Activated CD8-positive, alpha-beta T cell treated with anti-CD3 and anti-CD28 coated beads, Interleukin-2, amount 10 ng/mL, durations not matched to agents 7 days and 5 days (primary cell): ENCODE measurements around the gene CYP2U1. TPM values are rescaled to one million over a fixed set of nuclear protein-coding genes. Genes with fewer than 3 reads are reported as not detected.
A peak's percentile ranks its signal among the peaks of the same experiment; 100 is the strongest.
"Not testable (repeated sequence)": the region's sequence is repeated elsewhere in the genome, so short reads cannot be mapped to it uniquely, and the experiment has no call there.

ENCODE experiments used
- ATAC-seq: fragments of 150-1000 bp; cut with Tn5 transposase; one replicate; pipeline ENCODE4 v1.10.0; 2021; ENCODE audit warnings: moderate library complexity
- CTCF ChIA-PET: fragments of 350-600 bp; sonication (Branson Sonifier 250); formaldehyde crosslinking; loops from one replicate; lab custom pipeline; 2021; ENCODE audit warnings: antibody characterized with exemption; lab: Charles Lee
- POLR2A ChIA-PET: fragments of 350-600 bp; sonication (Branson Sonifier 250); formaldehyde crosslinking; loops from one replicate; lab custom pipeline; 2021; ENCODE audit warnings: antibody characterized with exemption; lab: Charles Lee
- DNase-seq: peaks from one replicate; pipeline ENCODE4 v3.0.0-alpha.2; 2020
- H3K27ac Mint-ChIP-seq: one replicate; pipeline ENCODE4 v1.8.0; 2021; ENCODE audit warnings: mild to moderate bottlenecking, mixed read lengths
- H3K27me3 Mint-ChIP-seq: one replicate; pipeline ENCODE4 v1.8.0; 2021; ENCODE audit warnings: low read depth, mixed read lengths
- H3K36me3 Mint-ChIP-seq: one replicate; pipeline ENCODE4 v1.8.0; 2021; ENCODE audit warnings: low read depth, mixed read lengths
- H3K4me1 Mint-ChIP-seq: one replicate; pipeline ENCODE4 v1.8.0; 2021; ENCODE audit warnings: low read depth, mixed read lengths
- H3K4me3 Mint-ChIP-seq: one replicate; pipeline ENCODE4 v1.8.0; 2021; ENCODE audit warnings: mild to moderate bottlenecking, mixed read lengths
- H3K9me3 Mint-ChIP-seq: one replicate; pipeline ENCODE4 v1.8.0; 2022; ENCODE audit warnings: mixed read lengths; ENCODE audit not compliant: insufficient read depth
- total RNA-seq, 2 experiments: library from RNA; stranded (reverse); gene quantifications; one replicate each; pipeline ENCODE4 v1.2.3, GENCODE V29; 2021

CYP2U1 gene
- total RNA-seq, 2 experiments from 2014 or later = 2.9 to 3.3 TPM

DNA sequence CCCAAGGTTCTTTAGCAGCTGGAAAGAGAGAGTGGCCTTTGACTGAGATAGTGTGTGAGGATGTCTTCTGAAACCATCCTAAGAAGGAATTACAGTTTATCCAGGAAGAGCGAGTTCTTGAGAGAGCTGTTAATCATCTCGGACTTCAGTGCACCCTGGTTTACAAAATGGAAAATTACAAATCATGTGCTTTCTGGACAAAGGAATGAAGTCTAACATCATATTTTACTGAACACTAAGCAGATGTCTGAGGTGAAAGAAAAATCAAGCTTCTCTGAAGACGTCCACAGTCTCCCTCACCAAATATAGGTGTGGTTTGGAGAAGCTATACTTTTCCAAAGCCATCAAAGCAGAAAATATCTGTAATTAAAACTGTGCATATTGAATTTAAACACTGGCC is 30.8 kb upstream of the CYP2U1 start:
- ATAC-seq (no peak), DNase-seq (no peak)
- Mint-ChIP-seq H3K9me3 (no peaks in the 10 kb centered on the region), H3K27me3 (peaks cover 24% of the 10 kb centered on the region), H3K27ac (no peak overlapping the region), H3K4me1 (no peaks in the 10 kb centered on the region), H3K36me3 (no peaks in the 10 kb centered on the region), H3K4me3 (no peak overlapping the region)
- ChIA-PET POLR2A (interaction anchor here (0.6 kb wide), 1 partner anchor 322 kb away, joined by 4 read pairs; no protein-coding TSS in a partner anchor), CTCF (interaction anchor here (1.7 kb wide), 1 partner anchor 12 kb away, joined by 10 read pairs; no protein-coding TSS in a partner anchor)

DNA sequence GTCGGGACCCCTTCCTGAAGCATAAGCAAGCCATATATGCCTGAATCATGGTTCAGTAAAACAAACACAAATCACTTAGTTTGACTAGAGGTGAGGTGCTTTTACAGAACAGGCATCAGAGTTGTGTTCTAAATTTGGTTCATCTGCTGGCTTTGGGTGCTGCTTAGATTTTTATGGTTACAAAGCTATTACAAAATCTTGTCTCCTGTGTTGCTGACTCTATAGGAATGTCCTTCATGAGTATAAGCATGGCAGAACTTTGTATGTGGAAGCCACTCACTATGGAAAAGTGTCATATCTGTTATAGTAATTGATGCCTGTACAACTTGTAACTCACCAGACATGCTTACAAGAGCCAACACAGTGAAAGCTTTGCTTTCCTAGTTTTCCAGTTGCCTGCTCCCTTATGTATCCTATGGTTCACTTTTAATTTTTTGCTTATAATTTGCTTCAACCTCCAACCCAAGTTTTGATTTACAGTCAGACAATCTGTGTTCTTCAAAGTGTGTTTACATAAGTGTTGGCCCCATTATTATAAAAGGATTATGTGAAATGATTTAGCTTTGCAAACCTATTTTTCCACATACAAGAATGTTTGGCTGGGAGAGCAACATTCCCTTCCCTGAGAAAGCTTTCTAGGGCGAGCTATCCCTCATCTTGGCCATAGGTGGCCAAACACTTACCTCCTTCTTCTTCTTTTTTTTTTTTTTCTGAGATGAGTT is 30.0 kb upstream of the CYP2U1 start:
- H3K4me3 Mint-ChIP-seq = no peak overlapping the region
- ATAC-seq (no peak), DNase-seq (no peak)
- H3K27ac Mint-ChIP-seq = no peak overlapping the region
- ChIA-PET POLR2A (interaction anchor here (0.6 kb wide), 2 partner anchors 323 to 1446 kb away, joined by 4 read pairs; no protein-coding TSS in a partner anchor), CTCF (interaction anchor here (0.8 to 1.7 kb wide), 2 partner anchors 11 to 143 kb away, joined by 4 to 10 read pairs; no protein-coding TSS in a partner anchor)
- H3K4me1 Mint-ChIP-seq = no peaks in the 10 kb centered on the region
- peaks cover 19% of the 10 kb centered on the region for H3K27me3 Mint-ChIP-seq
- H3K36me3 Mint-ChIP-seq = no peaks in the 10 kb centered on the region
- no peaks in the 10 kb centered on the region for H3K9me3 Mint-ChIP-seq

DNA sequence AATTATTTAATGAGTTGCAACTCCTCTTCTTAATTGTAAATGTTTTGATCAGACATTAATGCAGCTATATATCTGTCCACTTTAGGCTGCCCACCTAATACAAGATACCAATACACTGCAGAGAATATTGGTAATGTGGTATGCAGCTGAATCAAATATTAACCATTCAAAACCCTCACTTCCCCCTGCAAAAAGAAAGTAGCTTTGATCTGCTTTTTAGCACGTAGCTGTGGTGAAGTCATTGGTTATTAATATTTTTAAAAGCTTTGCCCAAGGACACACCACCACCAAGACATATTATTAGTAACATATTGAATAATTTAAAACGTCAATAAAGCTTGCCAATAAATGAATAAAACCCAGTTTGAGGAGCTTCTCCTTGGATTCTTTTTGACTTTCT is 28.6 kb upstream of the CYP2U1 start:
- H3K4me3 Mint-ChIP-seq = no peak overlapping the region
- H3K27me3 Mint-ChIP-seq = peaks cover 13% of the 10 kb centered on the region
- ATAC-seq (no peak), DNase-seq (no peak)
- ChIA-PET POLR2A (no interaction called here), CTCF (interaction anchor here (0.7 kb wide), 1 partner anchor 10 kb away, joined by 3 read pairs; no protein-coding TSS in a partner anchor)
- H3K4me1 Mint-ChIP-seq = no peaks in the 10 kb centered on the region
- no peaks in the 10 kb centered on the region for H3K9me3 Mint-ChIP-seq
- H3K36me3 Mint-ChIP-seq = no peaks in the 10 kb centered on the region
- H3K27ac Mint-ChIP-seq = no peak overlapping the region

DNA sequence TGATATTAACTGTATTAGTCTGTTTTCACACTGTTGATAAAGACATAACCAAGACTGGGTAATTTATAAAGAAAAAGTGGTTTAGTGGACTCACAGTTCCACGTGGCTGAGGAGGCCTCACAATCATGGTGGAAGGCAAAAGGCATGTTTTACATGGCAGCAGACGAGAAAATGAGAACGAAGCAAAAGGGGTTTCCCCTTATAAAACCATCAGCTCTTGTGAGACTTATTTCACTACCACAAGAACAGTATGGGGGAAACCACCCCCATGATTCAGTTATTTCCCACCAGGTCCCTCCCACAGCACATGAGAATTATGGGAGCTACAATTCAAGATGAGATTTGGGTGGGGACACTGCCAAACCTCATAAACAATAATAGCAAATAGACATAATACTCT is 26.3 kb upstream of the CYP2U1 start:
- DNase-seq = not testable (repeated sequence)

DNA sequence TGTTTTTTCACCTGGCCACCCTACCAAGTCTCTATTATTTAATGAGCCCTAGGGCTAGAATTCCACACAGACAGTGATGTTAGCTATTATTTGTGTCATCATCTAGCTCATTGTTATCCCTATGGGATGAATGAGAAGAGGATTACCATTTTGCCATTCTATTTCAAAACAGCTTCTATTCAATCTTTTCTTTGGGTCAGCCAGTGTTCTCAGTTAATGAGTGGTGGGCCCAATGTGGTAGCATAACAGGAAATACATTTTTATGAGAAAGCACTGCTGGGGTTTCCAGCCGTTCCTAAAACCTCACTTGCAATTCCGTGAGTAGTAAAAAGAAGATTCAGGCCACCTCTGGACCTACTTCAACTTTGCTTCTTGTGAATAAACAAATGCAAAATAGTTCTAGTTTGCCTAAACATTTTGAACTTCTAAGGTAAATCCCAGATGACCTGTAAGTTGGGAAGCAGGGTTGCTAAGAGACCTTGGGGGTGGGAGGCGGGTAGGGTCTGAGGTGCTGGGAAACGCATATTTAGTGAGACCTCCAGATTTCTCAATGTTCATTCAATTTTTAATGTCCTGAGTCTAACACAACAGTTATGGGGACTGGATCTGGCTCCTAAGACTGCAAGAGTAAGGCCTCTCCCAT is 24.8 kb upstream of the CYP2U1 start:
- CTCF ChIA-PET = no interaction called here
- Mint-ChIP-seq H3K36me3 (no peaks in the 10 kb centered on the region), H3K27me3 (no peaks in the 10 kb centered on the region), H3K4me1 (no peaks in the 10 kb centered on the region), H3K27ac (no peak overlapping the region), H3K4me3 (no peak overlapping the region), H3K9me3 (no peaks in the 10 kb centered on the region)
- no peak for ATAC-seq
- POLR2A ChIA-PET = no interaction called here
- no peak for DNase-seq

More for the DNA sequence above, 26.3 kb upstream of the CYP2U1 start:
- H3K27me3 Mint-ChIP-seq, H3K4me3 Mint-ChIP-seq, H3K9me3 Mint-ChIP-seq, H3K36me3 Mint-ChIP-seq, H3K4me1 Mint-ChIP-seq, ATAC-seq, POLR2A ChIA-PET, H3K27ac Mint-ChIP-seq: not testable (repeated sequence)
- CTCF ChIA-PET = interaction anchor here (1.6 kb wide), 1 partner anchor 8 kb away, joined by 4 read pairs; no protein-coding TSS in a partner anchor

DNA sequence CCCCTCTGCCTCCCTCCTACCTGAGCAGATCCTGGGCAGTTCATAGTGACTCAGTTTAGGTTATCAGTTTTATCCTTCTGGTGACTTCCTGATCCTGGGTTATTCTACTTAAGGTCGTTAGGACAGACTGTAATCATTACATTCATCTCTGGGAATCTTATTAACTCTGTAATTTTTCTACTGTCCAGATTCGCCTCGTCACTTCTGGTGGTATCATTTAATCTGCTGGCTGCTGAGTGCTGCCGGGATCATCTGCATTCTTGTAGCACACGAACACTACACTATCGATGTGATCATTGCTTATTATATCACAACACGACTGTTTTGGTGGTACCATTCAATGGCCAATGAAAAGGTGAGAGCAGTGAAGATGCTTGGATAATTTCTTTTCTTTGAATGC is 23.0 kb upstream of the CYP2U1 start:
- POLR2A ChIA-PET = no interaction called here
- Mint-ChIP-seq H3K27me3 (no peaks in the 10 kb centered on the region), H3K36me3 (no peaks in the 10 kb centered on the region), H3K4me1 (no peaks in the 10 kb centered on the region), H3K27ac (no peak overlapping the region), H3K9me3 (no peaks in the 10 kb centered on the region), H3K4me3 (no peak overlapping the region)
- CTCF ChIA-PET = no interaction called here
- ATAC-seq (no peak), DNase-seq (no peak)

DNA sequence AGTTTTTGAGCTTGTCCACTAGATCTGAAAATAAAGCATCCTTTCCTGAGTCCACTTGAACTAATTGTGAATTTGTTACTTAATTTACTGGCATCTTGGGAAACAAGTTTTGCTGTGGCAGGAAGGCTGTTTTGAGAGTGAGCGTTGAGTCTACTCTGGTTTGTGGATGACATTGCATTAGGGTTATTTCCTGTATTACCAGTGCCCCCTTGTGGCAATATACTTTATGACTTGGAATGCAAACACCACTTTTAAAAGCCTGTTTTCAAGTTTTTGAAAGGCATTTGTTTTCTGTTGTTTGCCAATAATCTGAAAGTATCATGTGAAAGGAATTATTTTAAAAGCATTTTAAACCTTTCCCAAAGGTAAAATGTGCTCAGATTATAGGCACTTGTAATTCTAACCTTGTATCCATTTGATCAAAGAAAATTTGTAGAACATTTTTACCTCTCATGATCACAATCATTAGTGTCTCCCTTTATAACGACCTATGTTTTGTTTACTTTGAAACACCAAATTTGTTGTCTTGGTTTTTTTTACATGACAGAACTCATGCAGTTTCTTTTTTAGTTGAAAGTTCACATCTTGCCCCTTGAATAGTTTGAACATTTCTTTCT is 18.0 kb upstream of the CYP2U1 start:
- no peaks in the 10 kb centered on the region for H3K36me3 Mint-ChIP-seq
- H3K9me3 Mint-ChIP-seq = no peaks in the 10 kb centered on the region
- ChIA-PET POLR2A (no interaction called here), CTCF (interaction anchor here (0.8 to 1.4 kb wide), 11 partner anchors 9 to 177 kb away, joined by 3 to 11 read pairs (median 4); no protein-coding TSS in a partner anchor)
- peak; percentile 75 for ATAC-seq
- peaks cover 8% of the 10 kb centered on the region for H3K27me3 Mint-ChIP-seq
- H3K4me3 Mint-ChIP-seq = no peak overlapping the region
- DNase-seq = peak; percentile 62
- no peaks in the 10 kb centered on the region for H3K4me1 Mint-ChIP-seq
- no peak overlapping the region for H3K27ac Mint-ChIP-seq

DNA sequence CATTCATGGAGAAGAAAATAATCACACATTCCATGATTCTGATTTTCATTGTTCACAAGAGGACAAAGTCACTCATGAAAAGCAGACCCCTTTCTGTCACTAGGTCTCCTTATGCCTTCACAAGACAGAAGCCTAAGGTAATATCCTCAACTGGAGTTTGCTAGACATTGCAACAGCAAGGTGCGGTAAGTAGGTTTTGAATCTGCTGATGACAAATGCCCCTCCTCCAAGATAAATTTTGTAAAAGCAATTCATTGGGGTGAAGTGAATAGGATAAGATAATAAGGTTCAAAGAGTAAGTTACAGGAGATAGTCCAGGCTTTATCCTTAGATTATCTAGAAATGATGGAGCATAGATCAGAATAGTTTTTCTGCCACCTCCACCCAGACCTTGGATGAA is 16.1 kb upstream of the CYP2U1 start:
- Mint-ChIP-seq H3K9me3 (no peaks in the 10 kb centered on the region), H3K27ac (no peak overlapping the region), H3K4me1 (no peaks in the 10 kb centered on the region), H3K4me3 (no peak overlapping the region), H3K36me3 (no peaks in the 10 kb centered on the region), H3K27me3 (peaks cover 8% of the 10 kb centered on the region)
- ChIA-PET POLR2A (no interaction called here), CTCF (no interaction called here)
- DNase-seq (no peak), ATAC-seq (no peak)

DNA sequence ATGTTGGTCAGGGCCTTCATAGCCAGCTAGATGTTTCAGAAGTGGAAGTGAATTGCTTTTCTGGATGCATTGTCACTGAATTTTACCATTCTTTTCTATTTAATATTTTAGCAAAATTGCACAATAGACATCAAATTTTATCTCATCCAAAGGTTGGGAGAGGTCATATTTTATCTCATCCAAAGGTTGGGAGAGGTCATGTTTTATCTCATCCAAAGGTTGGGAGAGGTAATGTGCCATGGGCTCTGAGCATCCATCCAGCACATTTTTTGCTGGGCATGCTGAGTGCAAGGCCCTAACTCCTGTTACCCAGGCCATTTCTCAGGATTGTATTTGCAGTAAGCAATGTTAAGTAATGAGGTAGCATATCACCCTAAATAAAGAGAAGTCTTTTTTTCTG is 14.7 kb upstream of the CYP2U1 start:
- CTCF ChIA-PET = no interaction called here
- POLR2A ChIA-PET = no interaction called here
- no peaks in the 10 kb centered on the region for H3K4me1 Mint-ChIP-seq

DNA sequence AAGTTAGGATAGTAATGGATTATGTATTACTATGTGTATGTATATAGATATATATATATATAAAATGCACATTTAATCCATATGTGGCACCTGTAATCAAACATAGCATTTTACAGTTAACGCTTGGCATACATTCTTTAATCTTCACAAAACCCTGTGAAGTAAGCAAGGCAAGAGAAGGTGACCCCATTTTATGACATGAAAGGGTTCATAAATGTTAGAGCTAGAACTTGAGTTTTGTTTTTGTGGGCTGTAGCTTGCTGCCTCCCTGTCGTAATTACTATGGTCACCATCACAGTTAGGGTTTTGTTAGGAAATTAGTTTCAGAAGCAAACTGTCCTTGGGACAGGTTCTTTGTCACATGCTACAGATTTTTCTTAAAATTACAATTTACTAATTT is 13.8 kb upstream of the CYP2U1 start:
- POLR2A ChIA-PET = no interaction called here
- DNase-seq (no peak), ATAC-seq (no peak)
- no peak overlapping the region for H3K27ac Mint-ChIP-seq
- no peak overlapping the region for H3K4me3 Mint-ChIP-seq
- H3K36me3 Mint-ChIP-seq = no peaks in the 10 kb centered on the region
- no peaks in the 10 kb centered on the region for H3K4me1 Mint-ChIP-seq
- CTCF ChIA-PET = no interaction called here
- H3K27me3 Mint-ChIP-seq = peaks cover 11% of the 10 kb centered on the region
- no peaks in the 10 kb centered on the region for H3K9me3 Mint-ChIP-seq

More for the DNA sequence above, 14.7 kb upstream of the CYP2U1 start:
- H3K4me3 Mint-ChIP-seq = no peak overlapping the region
- H3K9me3 Mint-ChIP-seq = no peaks in the 10 kb centered on the region
- DNase-seq = no peak
- no peaks in the 10 kb centered on the region for H3K36me3 Mint-ChIP-seq
- no peak overlapping the region for H3K27ac Mint-ChIP-seq
- H3K27me3 Mint-ChIP-seq = peaks cover 11% of the 10 kb centered on the region
- no peak for ATAC-seq

DNA sequence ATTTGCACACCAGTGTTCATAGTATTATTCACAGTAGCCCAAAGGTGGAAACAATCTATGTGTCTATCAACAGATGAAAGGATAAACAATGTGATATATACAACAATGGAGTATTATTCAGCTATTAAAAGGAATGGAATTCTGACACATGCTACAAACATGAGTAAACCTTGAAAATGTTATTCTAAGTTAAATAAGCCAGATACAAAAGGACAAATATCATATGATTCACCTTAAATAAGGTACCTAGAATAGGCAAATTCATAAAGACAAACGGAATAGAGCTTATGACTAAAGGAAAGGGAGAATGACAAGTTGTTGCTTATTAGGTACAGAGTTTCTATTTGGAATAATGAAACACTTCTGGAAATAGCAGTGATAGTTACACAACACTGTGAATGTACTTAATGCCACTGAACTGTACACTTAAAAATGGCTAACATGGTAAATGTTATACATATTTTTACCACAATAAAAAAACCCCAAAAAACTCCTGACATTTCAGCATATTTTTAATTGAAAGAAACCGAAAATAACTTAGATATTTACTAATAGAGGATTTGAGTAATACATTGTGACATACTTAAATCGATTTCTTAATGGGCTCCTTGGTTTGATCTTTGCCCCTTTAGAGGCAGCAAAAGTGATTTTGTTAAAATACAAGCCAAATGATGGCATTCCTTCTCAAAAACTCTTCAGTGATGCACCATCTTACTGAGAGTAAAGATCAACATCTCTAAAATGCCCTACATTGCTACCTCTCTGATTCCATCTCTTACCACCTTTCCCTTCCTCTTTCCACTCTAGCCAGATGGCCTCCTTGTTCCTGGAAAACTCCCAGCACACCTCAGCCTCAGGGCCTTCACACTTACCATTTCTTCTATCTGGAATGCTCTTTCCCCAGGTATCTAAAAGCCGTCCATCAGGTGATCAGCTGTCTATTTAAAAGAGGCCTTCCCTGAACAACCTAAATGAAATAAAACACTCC is 8.6 kb upstream of the CYP2U1 start:
- no peaks in the 10 kb centered on the region for H3K36me3 Mint-ChIP-seq
- H3K27ac Mint-ChIP-seq = no peak overlapping the region

More for the DNA sequence above, 8.6 kb upstream of the CYP2U1 start:
- ATAC-seq = no peak
- Mint-ChIP-seq H3K4me3 (no peak overlapping the region), H3K9me3 (no peaks in the 10 kb centered on the region), H3K4me1 (no peaks in the 10 kb centered on the region), H3K27me3 (peaks cover 8% of the 10 kb centered on the region)
- DNase-seq = no peak
- CTCF ChIA-PET = interaction anchor here (1.4 kb wide), 1 partner anchor 10 kb away, joined by 7 read pairs; no protein-coding TSS in a partner anchor
- POLR2A ChIA-PET = no interaction called here
